Gastroesophageal sphincter (tissue), 3 donors: ENCODE results near the gene ALG6.

Experiments
- CTCF ChIP-seq, 4 experiments: fragments of 200-600 bp in 2 of 4; fragments of 450-650 bp in 2 of 4; sonication (generic) in 1 of 4; IDR thresholded peaks; one replicate each; pipeline ENCODE4 v1.5.1; 2017 to 2019; ENCODE audit warnings: antibody characterized with exemption in 4 of 4, mild to moderate bottlenecking in 2 of 4, moderate library complexity in 2 of 4
- POLR2A ChIP-seq, 2 donors: fragments of 450-650 bp; IDR thresholded peaks; one replicate each; pipeline ENCODE4 v1.6.1; 2017; ENCODE audit warnings: antibody characterized with exemption in 2 of 2, mild to moderate bottlenecking in 2 of 2, moderate library complexity in 1 of 2
- POLR2AphosphoS5 ChIP-seq: sonication (generic); formaldehyde crosslinking; IDR thresholded peaks from one replicate; pipeline ENCODE4 v1.6.1; 2017; ENCODE audit warnings: antibody characterized with exemption

- TF ChIP-seq POLR2A (IDR thresholded peaks at IDR 0.05) = no peak
- TF ChIP-seq POLR2AphosphoS5 = no peak
- no peak for TF ChIP-seq CTCF (IDR thresholded peaks at IDR 0.05)
These were observed 44.2 kb upstream of the ALG6 start for GRCh38 chr1:63322944-63323864.
